B cell (primary cell): Measurements from ENCODE around the gene ZNF346. TPM values are rescaled to one million over a fixed set of nuclear protein-coding genes. Genes with fewer than 3 reads are reported as not detected.

Experiments used
- ATAC-seq: fragments of 200-7000 bp; cut with Tn5 transposase; one replicate; pipeline ENCODE4 v1.10.0; 2021; ENCODE audit warnings: low read depth, mild to moderate bottlenecking, moderate number of reproducible peaks, moderate library complexity
- CTCF ChIA-PET: fragments of 350-600 bp; sonication (Branson Sonifier 250); formaldehyde crosslinking; loops from one replicate; lab custom pipeline; 2021; ENCODE audit warnings: antibody characterized with exemption, inconsistent platforms; lab: Charles Lee
- POLR2A ChIA-PET: fragments of 350-600 bp; sonication (Branson Sonifier 250); formaldehyde crosslinking; loops from one replicate; lab custom pipeline; 2021; ENCODE audit warnings: antibody characterized with exemption; lab: Charles Lee
- DNase-seq: peaks from one replicate; pipeline ENCODE4 v3.0.0; 2013
- H2AFZ ChIP-seq: 2 replicates; pipeline ENCODE4 v1.6.1; 2012; ENCODE audit warnings: mild to moderate bottlenecking, low read depth, low read length; ENCODE audit not compliant: insufficient read depth, poor library complexity, severe bottlenecking
- H3K27ac ChIP-seq, 2 donors: 1 replicate in 1 of 2; 2 replicates in 1 of 2; pipeline ENCODE4 v1.5.1; 2012 to 2013; ENCODE audit warnings: low read length in 2 of 2, mild to moderate bottlenecking in 2 of 2, moderate library complexity in 1 of 2
- H3K27me3 ChIP-seq, 4 experiments: fragments of 200-600 bp in 1 of 4; sonication (generic) in 1 of 4; replicated peaks in 1 of 4; 1 replicate in 2 of 4; 2 replicates in 2 of 4; pipeline versions ENCODE4 v1.6.1 to v1.7.0; 2013 to 2016; ENCODE audit warnings: low read length in 3 of 4, mild to moderate bottlenecking in 2 of 4, mixed read lengths in 1 of 4, moderate library complexity in 1 of 4; ENCODE audit not compliant: insufficient read depth in 4 of 4, control insufficient read depth in 3 of 4; ENCODE audit errors: control extremely low read depth in 1 of 4
- H3K36me3 ChIP-seq, 2 experiments: replicated peaks in 1 of 2; 1 replicate in 1 of 2; 2 replicates in 1 of 2; pipeline versions ENCODE4 v1.6.1 to v1.7.1; 2013; ENCODE audit warnings: low read length in 1 of 2; ENCODE audit not compliant: insufficient read depth in 2 of 2, control insufficient read depth in 1 of 2; ENCODE audit errors: control extremely low read depth in 1 of 2, extremely low read depth in 1 of 2
- H3K4me1 ChIP-seq, 2 donors: fragments of 200-600 bp in 1 of 2; sonication (generic) in 1 of 2; 1 replicate in 1 of 2; 2 replicates in 1 of 2; pipeline versions ENCODE4 v1.5.1 to v1.6.1; 2013 to 2017; ENCODE audit warnings: low read length in 2 of 2; ENCODE audit not compliant: control insufficient read depth in 2 of 2, insufficient read depth in 2 of 2
- H3K4me2 ChIP-seq: replicated peaks from 2 replicates; pipeline ENCODE3; 2012; ENCODE audit warnings: mild to moderate bottlenecking, low read depth, low read length; ENCODE audit not compliant: poor library complexity, severe bottlenecking
- H3K4me3 ChIP-seq, 5 experiments: fragments of 200-600 bp in 1 of 5; sonication (generic) in 1 of 5; 1 replicate in 3 of 5; 2 replicates in 2 of 5; pipeline versions ENCODE4 v1.5.1 to v1.7.0; 2011 to 2016; ENCODE audit warnings: low read length in 4 of 5, mild to moderate bottlenecking in 4 of 5, low read depth in 2 of 5, control low read depth in 1 of 5, moderate library complexity in 1 of 5; ENCODE audit not compliant: insufficient read depth in 1 of 5; ENCODE audit errors: control extremely low read depth in 1 of 5, extremely low read depth in 1 of 5
- H3K79me2 ChIP-seq: fragments of 200-600 bp; sonication (generic); one replicate; pipeline ENCODE4 v1.6.0; 2016; ENCODE audit warnings: low read length; ENCODE audit not compliant: control insufficient read depth, insufficient read depth
- H3K9ac ChIP-seq: fragments of 200-600 bp; sonication (generic); 2 replicates; pipeline ENCODE4 v1.6.1; 2017; ENCODE audit warnings: mild to moderate bottlenecking, low read length, moderate library complexity
- H3K9me3 ChIP-seq, 3 donors: one replicate each; pipeline versions ENCODE4 v1.6.1 to v1.7.1; 2013; ENCODE audit warnings: low read length in 2 of 3; ENCODE audit not compliant: control insufficient read depth in 2 of 3, insufficient read depth in 1 of 3; ENCODE audit errors: control extremely low read depth in 1 of 3
- H4K20me1 ChIP-seq: 2 replicates; pipeline ENCODE4 v1.6.0; 2012; ENCODE audit warnings: mild to moderate bottlenecking, low read length; ENCODE audit not compliant: insufficient read depth, control insufficient read depth, poor library complexity, severe bottlenecking
- H3K27ac Mint-ChIP-seq: one replicate; pipeline ENCODE4 v1.8.0; 2021; ENCODE audit warnings: mixed read lengths
- H3K27me3 Mint-ChIP-seq: one replicate; pipeline ENCODE4 v1.8.0; 2021; ENCODE audit warnings: mixed read lengths
- H3K4me1 Mint-ChIP-seq: one replicate; pipeline ENCODE4 v1.8.0; 2021; ENCODE audit warnings: mixed read lengths
- H3K4me3 Mint-ChIP-seq: one replicate; pipeline ENCODE4 v1.8.0; 2021; ENCODE audit warnings: mixed read lengths
- H3K9me3 Mint-ChIP-seq: one replicate; pipeline ENCODE4 v1.8.0; 2022; ENCODE audit warnings: mixed read lengths; ENCODE audit not compliant: insufficient read depth
- EZH2 ChIP-seq: IDR thresholded peaks from 2 replicates; pipeline ENCODE4 v1.6.1; 2012; ENCODE audit warnings: borderline replicate concordance, low read depth, mild to moderate bottlenecking, moderate library complexity, low read length; ENCODE audit not compliant: insufficient read depth, poor library complexity, severe bottlenecking
- WGBS: methylation state at CpG from one replicate; pipeline ENCODE4 v1.1.5; 2013; ENCODE audit warnings: missing lambda C conversion rate; ENCODE audit not compliant: insufficient coverage; 5-methylcytosine and 5-hydroxymethylcytosine counted together
- intact Hi-C: fragments of 100-400 bp; cut with micrococcal nuclease; formaldehyde crosslinking; loops from one replicate; pipeline ENCODE4 v1.10.0; 2022
- polyA plus RNA-seq: library from polyadenylated mRNA; depleted of rRNA; stranded (reverse); fragments of >200 nt; gene quantifications from 2 replicates; pipeline ENCODE4 v1.2.3, GENCODE V29; 2012
- total RNA-seq, 2 donors: library from RNA; stranded (reverse); fragments of 120-200 nt in 1 of 2; gene quantifications; 1 replicate in 1 of 2; 2 replicates in 1 of 2; pipeline versions ENCODE4 v1.2.3 to v1.2.4, GENCODE V29; 2013 to 2022
- TF ChIP-seq, protein P1 (sequence below): fragments of 200-600 bp; IDR thresholded peaks from one replicate; pipeline ENCODE4 v1.8.0; 2022; ENCODE audit warnings: antibody characterized with exemption, mild to moderate bottlenecking

Gene ZNF346
- total and polyA plus RNA-seq, 2 donors (not counting 1 experiment from before 2014, with no cell fraction given) = 20.2 to 38.4 TPM

GRCh38 chr5:177041936-177042335 lies 19.4 kb downstream of the ZNF346 start:
- ChIA-PET CTCF (interaction anchor here (1.4 kb wide), 1 partner anchor 29 kb away, joined by 5 read pairs; no protein-coding TSS in a partner anchor), POLR2A (no interaction called here)
- H3K27me3 ChIP-seq = no peaks in the 10 kb centered on the region
- no peak overlapping the region for H3K27ac ChIP-seq
- H4K20me1 ChIP-seq = peaks cover 8% of the 10 kb centered on the region
- no peak overlapping the region for H3K27ac Mint-ChIP-seq
- peaks cover 2 to 4% of the 10 kb centered on the region in 2 donors for H3K4me1 ChIP-seq
- no peaks in the 10 kb centered on the region for H3K9me3 ChIP-seq
- H3K27me3 Mint-ChIP-seq = no peaks in the 10 kb centered on the region
- peaks cover 1% of the 10 kb centered on the region for H3K4me1 Mint-ChIP-seq
- ATAC-seq (no peak), DNase-seq (no peak)
- no peak overlapping the region for H3K4me2 ChIP-seq
- H3K9me3 Mint-ChIP-seq = no peaks in the 10 kb centered on the region
- peaks cover 1 to 46% of the 10 kb centered on the region in 2 experiments for H3K36me3 ChIP-seq
- H3K79me2 ChIP-seq = peaks cover 29% of the 10 kb centered on the region
- H3K4me3 Mint-ChIP-seq = no peak overlapping the region
- H3K4me3 ChIP-seq = no peak overlapping the region
- WGBS = 100% methylated on average over 1 of the region's 2 CpGs
- no peak overlapping the region for H3K9ac ChIP-seq
- no peak overlapping the region for H2AFZ ChIP-seq
- TF ChIP-seq, protein P1, sequence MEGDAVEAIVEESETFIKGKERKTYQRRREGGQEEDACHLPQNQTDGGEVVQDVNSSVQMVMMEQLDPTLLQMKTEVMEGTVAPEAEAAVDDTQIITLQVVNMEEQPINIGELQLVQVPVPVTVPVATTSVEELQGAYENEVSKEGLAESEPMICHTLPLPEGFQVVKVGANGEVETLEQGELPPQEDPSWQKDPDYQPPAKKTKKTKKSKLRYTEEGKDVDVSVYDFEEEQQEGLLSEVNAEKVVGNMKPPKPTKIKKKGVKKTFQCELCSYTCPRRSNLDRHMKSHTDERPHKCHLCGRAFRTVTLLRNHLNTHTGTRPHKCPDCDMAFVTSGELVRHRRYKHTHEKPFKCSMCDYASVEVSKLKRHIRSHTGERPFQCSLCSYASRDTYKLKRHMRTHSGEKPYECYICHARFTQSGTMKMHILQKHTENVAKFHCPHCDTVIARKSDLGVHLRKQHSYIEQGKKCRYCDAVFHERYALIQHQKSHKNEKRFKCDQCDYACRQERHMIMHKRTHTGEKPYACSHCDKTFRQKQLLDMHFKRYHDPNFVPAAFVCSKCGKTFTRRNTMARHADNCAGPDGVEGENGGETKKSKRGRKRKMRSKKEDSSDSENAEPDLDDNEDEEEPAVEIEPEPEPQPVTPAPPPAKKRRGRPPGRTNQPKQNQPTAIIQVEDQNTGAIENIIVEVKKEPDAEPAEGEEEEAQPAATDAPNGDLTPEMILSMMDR = no peak
- TF ChIP-seq EZH2 = no peak
- intact Hi-C loops = no loop called here

DNA sequence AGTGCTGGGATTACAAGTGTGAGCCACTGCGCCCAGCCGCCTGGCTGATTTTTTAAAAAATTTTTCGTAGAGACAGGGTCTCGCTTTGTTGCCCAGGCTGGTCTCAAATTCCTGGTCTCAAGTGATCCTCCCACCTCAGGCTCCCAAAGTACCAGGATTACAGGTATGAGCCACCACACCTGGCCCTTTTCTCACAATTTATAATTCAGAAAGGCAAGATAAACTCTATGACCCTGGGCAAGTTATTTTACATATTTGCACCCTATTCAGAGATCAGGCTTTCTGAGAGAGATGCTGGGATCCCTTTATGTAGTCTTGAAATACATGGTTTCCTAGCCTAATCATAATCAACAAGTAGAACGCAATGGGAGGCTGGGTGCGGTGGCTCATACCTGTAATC lies 20.6 kb downstream of the ZNF346 start:
- DNase-seq (no peak), ATAC-seq (no peak)
- Mint-ChIP-seq H3K27me3 (no peaks in the 10 kb centered on the region), H3K27ac (no peak overlapping the region), H3K4me3 (no peak overlapping the region), H3K9me3 (no peaks in the 10 kb centered on the region), H3K4me1 (peaks cover 1% of the 10 kb centered on the region)
- CTCF ChIA-PET = no interaction called here
- intact Hi-C loops = no loop called here
- Histone ChIP-seq H3K79me2 (peaks cover 17% of the 10 kb centered on the region), H4K20me1 (peaks cover 8% of the 10 kb centered on the region), H3K4me2 (no peak overlapping the region), H3K9ac (no peak overlapping the region), H3K9me3 (no peaks in the 10 kb centered on the region), H3K27me3 (no peaks in the 10 kb centered on the region), H3K4me3 (no peak overlapping the region), H3K4me1 (peaks cover 2 to 4% of the 10 kb centered on the region in 2 donors), H2AFZ (no peak overlapping the region), H3K36me3 (peaks cover 1 to 51% of the 10 kb centered on the region in 2 experiments), H3K27ac (no peak overlapping the region)
- WGBS = 97% methylated on average over 5 of the region's 6 CpGs
- POLR2A ChIA-PET = no interaction called here
- TF ChIP-seq EZH2 = no peak
- TF ChIP-seq, protein P1 = no peak
